ENCODE results near the gene KCNIP2.

DNA sequence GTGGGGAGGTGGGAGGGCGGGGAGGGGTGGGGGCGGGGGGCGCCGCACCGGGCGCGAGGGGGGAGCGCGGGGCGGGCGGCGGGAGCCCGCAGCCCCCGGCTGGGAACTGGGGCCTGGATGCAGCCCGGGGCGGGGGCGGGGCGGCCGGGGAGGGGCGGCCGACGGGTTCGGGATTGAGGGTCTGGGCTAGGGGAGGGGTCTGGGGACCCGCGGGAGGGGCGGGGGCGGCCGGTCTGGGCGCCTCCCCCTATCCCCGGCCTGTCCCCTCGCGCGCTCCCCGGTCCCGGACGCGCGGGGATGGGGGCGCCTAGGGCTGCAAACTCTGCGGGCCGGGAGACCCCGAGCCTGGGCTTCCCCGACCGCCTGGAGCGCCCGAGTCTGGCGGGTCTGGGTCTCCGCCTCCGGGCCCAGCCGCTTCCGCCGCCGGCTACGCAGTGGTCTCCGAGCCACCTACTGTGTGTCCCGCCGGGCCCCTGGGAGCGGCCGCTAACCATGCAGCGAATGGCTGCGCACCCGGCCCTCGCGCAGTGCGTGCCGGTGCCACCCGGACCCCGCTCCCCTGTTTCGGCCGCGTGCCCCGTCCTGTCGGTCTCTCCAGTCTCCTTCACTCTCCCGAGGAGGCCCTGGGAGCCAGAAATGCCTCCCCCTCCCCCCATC is 67.3 kb downstream of the KCNIP2 start:
- TF ChIP-seq JUN (IDR thresholded peaks at IDR 0.05; ENCODE audit: borderline replicate concordance, insufficient read depth, insufficient read length, low read depth) (no peak), POLR2A (IDR thresholded peaks at IDR 0.05; ENCODE audit: low read depth, low read length) (no peak), EZH2 (IDR thresholded peaks at IDR 0.05; ENCODE audit: borderline replicate concordance, low read depth, low read length, severe bottlenecking) (peak; percentile 97), POLR2AphosphoS5 (IDR thresholded peaks at IDR 0.05; ENCODE audit: insufficient read depth, low read depth, low read length) (no peak)
- TF ChIP-seq, protein P1, sequence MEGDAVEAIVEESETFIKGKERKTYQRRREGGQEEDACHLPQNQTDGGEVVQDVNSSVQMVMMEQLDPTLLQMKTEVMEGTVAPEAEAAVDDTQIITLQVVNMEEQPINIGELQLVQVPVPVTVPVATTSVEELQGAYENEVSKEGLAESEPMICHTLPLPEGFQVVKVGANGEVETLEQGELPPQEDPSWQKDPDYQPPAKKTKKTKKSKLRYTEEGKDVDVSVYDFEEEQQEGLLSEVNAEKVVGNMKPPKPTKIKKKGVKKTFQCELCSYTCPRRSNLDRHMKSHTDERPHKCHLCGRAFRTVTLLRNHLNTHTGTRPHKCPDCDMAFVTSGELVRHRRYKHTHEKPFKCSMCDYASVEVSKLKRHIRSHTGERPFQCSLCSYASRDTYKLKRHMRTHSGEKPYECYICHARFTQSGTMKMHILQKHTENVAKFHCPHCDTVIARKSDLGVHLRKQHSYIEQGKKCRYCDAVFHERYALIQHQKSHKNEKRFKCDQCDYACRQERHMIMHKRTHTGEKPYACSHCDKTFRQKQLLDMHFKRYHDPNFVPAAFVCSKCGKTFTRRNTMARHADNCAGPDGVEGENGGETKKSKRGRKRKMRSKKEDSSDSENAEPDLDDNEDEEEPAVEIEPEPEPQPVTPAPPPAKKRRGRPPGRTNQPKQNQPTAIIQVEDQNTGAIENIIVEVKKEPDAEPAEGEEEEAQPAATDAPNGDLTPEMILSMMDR (IDR thresholded peaks at IDR 0.05; ENCODE audit: extremely low read depth in 1 of 2, insufficient read depth in 1 of 2, low read depth in 1 of 2, low read length in 2 of 2): no peak
- TF ChIP-seq, protein P2, sequence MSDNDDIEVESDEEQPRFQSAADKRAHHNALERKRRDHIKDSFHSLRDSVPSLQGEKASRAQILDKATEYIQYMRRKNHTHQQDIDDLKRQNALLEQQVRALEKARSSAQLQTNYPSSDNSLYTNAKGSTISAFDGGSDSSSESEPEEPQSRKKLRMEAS (IDR thresholded peaks at IDR 0.05; ENCODE audit: insufficient read depth, insufficient read length): no peak

Data from endothelial cell of umbilical vein (primary cell).